ENCODE results near the gene TKFC.

The TKFC gene

DNA sequence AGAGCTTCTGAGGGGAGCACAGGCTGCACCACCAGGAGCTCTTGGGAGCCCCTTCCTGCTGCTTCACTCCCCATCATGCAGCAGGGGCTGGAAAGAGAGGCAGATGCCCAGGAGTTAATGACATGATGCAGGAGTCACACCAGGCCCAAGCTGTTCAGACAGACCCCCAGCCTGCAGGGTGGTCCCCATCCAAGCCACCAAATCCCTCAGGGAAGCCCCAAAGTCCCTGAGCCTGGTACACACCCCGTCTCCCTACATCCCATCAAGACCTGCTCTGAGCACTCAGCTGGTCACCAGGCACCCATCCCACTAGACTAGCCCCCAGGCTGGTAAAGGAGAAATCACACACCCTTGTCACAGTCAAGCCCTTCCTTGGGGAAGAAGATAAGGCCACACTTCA, 17.3 kb downstream of the TKFC start:
- CTCF ChIA-PET, result interaction anchor here (27.5 kb wide), 1 partner anchor 14 kb away, joined by 352 read pairs; the partner anchor contains the start of genes DDB1 and TKFC
- DNase-seq (ENCODE audit: low read depth, low spot score), result no peak
- H3K4me3 ChIP-seq (ENCODE audit: low read depth, low read length), result no peak overlapping the region
- TF ChIP-seq, protein P1, sequence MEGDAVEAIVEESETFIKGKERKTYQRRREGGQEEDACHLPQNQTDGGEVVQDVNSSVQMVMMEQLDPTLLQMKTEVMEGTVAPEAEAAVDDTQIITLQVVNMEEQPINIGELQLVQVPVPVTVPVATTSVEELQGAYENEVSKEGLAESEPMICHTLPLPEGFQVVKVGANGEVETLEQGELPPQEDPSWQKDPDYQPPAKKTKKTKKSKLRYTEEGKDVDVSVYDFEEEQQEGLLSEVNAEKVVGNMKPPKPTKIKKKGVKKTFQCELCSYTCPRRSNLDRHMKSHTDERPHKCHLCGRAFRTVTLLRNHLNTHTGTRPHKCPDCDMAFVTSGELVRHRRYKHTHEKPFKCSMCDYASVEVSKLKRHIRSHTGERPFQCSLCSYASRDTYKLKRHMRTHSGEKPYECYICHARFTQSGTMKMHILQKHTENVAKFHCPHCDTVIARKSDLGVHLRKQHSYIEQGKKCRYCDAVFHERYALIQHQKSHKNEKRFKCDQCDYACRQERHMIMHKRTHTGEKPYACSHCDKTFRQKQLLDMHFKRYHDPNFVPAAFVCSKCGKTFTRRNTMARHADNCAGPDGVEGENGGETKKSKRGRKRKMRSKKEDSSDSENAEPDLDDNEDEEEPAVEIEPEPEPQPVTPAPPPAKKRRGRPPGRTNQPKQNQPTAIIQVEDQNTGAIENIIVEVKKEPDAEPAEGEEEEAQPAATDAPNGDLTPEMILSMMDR (IDR thresholded peaks at IDR 0.05; ENCODE audit: insufficient read depth, low read length, missing control alignments), result no peak
- POLR2A ChIA-PET, result interaction anchor here (0.7 to 4.5 kb wide), 2 partner anchors 11 to 28 kb away, joined by 3 to 33 read pairs; partner anchors contain the start of genes CYB561A3 and TMEM138

DNA sequence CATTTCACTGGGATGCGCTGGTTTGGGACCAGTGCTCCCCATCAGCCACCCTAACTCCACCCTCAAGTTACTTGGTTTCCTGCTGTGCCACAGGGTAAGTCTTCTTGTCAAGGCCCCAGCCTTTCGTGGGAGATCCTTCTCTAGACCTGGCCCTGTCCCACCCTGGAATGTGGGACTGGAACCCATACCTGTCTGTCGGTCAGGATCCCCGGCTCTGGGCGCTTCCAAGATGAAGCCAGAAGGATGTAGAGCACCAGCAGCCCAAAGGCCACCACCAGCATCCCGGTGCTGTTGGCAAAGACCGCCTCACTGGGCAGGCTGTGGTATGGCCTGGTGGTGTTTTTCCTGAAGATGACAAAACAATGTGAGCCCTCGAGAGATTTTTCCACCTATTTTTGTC, 17.8 kb downstream of the TKFC start:
- DNase-seq (ENCODE audit: low read depth, low spot score), result no peak
- no peak overlapping the region for H3K4me3 ChIP-seq (ENCODE audit: low read depth, low read length)
- POLR2A ChIA-PET, result interaction anchor here (4.5 kb wide), 1 partner anchor 11 kb away, joined by 33 read pairs; the partner anchor contains the start of genes CYB561A3 and TMEM138
- TF ChIP-seq, protein P1 (IDR thresholded peaks at IDR 0.05; ENCODE audit: insufficient read depth, low read length, missing control alignments), result no peak
- CTCF ChIA-PET, result interaction anchor here (1.2 to 27.5 kb wide), 2 partner anchors 10 to 14 kb away, joined by 5 to 352 read pairs; partner anchors contain the start of genes CYB561A3, DDB1 and TKFC

DNA sequence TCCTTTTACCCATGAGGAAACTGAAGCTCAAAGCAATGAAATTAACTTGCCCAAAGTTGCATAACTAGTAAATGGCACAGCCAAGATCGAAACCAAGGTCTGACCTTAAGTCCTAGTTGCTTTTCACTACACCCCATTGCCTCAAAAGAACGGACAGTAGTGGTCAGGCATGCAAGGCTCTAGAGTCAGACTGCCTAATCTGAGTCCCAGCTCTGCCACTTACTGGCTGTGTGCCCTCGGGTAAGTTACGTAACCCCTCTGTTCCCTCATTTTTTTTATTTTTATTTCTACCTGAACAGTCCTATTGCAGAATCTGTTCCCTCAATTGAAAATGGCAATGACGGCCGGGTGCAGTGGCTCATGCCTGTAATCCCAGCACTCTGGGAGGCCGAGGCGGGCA, 19.0 kb downstream of the TKFC start:
- no peak for DNase-seq (ENCODE audit: low read depth, low spot score)
- H3K4me3 ChIP-seq (ENCODE audit: low read depth, low read length), result no peak overlapping the region
- TF ChIP-seq, protein P1 (IDR thresholded peaks at IDR 0.05; ENCODE audit: insufficient read depth, low read length, missing control alignments), result no peak
- CTCF ChIA-PET, result interaction anchor here (0.9 to 27.5 kb wide), 4 partner anchors 9 to 94 kb away, joined by 3 to 352 read pairs (median 4); partner anchors contain the start of genes CYB561A3, DDB1 and TKFC
- POLR2A ChIA-PET, result no interaction called here

DNA sequence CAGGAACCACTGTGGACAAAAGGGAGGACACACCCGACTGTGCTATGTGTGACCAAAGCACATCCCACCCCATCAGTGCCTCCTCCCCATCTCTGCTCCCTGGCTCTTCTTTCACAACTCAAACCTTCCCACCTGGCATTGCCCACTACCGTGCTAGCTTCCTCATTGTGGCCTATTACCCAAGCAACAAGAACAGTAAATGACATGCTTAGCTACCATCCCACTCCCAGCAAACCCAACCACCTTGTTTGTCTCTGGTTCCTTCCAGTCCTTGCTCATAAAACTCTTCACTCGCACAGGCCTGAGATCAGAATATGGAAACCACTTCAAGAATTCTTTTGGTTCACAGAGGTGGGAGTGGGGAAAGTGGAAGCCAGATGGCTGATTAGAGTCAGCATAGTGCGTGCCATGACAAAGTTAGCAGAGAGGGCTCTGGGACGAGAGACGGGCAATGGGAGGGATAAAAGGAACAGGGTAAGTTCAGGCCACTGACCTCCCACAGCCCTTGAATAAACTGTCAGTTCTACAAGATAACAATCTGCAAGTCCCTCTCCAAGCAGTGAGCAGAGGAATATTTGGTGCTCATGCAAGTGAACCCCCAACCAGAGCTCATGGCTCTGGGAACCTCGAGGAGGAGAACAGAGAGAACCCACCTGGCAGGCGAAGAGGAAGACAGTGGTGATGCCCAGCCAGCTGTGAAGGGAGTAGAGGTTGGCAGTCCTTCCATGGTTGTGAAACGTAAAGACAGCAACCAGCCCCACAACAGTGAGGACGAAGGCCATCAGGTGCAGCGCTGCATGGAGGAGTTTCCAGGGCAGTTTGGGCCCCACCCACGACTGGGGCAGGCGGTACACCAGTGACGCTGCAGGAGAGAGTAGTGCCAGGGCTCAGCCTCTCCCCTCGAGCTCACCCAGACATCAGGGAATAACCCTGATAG, 20.4 kb downstream of the TKFC start:
- TF ChIP-seq, protein P1 (IDR thresholded peaks at IDR 0.05; ENCODE audit: insufficient read depth, low read length, missing control alignments), result no peak
- no peak for DNase-seq (ENCODE audit: low read depth, low spot score)
- H3K4me3 ChIP-seq (ENCODE audit: low read depth, low read length), result no peak overlapping the region
- CTCF ChIA-PET, result interaction anchor here (1.3 to 27.5 kb wide), 3 partner anchors 8 to 30 kb away, joined by 3 to 352 read pairs (median 239); partner anchors contain the start of genes DDB1 and TKFC
- POLR2A ChIA-PET, result no interaction called here

DNA sequence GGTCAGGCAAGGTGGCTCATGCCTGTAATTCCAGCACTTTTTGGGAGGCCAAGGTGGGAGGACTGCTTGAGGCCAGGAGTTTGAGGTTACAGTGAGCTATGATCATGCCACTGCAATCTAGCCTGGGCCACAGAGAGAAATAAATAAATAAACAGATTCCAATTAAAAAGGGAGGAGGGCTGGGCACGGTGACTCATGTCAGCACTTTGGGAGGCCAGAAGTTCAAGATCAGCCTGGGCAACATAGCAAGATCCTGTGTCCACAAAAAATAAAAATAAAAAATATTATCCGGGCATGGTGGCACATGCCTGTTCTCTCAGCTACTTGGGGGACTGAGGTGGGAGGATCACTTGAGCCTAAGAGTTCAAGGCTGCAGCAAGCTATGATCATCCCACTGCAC, 21.2 kb downstream of the TKFC start:
- ChIA-PET CTCF (interaction anchor here (20.8 to 27.5 kb wide), 2 partner anchors 18 to 30 kb away, joined by 239 to 352 read pairs; partner anchors contain the start of genes DDB1 and TKFC), POLR2A (no interaction called here)
- no peak for DNase-seq (ENCODE audit: low read depth, low spot score)
- no peak overlapping the region for H3K4me3 ChIP-seq (ENCODE audit: low read depth, low read length)
- TF ChIP-seq, protein P1 (IDR thresholded peaks at IDR 0.05; ENCODE audit: insufficient read depth, low read length, missing control alignments), result no peak

DNA sequence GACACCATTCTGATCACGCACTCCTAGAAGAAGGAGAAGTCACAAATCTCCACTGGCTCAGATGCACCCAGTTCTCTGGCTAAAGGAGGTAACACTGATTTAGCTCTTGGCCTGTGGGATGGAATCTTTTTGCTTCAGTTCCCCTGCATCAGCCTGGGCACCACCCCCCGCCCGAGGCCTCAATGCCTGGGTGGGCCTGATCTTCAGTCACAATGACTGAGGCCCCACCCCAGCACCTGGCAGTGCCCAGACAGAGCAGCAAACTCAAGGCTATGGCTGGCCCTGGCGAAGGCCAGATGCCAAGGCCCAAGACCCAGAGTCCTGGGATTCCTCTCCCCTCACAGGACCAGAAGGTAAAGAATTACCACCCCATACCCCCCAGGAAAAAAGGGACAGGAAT, 23.7 kb downstream of the TKFC start:
- CTCF ChIA-PET, result interaction anchor here (20.8 to 27.5 kb wide), 2 partner anchors 20 to 27 kb away, joined by 239 to 352 read pairs; partner anchors contain the start of genes DDB1 and TKFC
- TF ChIP-seq, protein P1 (IDR thresholded peaks at IDR 0.05; ENCODE audit: insufficient read depth, low read length, missing control alignments), result no peak
- no peak for DNase-seq (ENCODE audit: low read depth, low spot score)
- no peak overlapping the region for H3K4me3 ChIP-seq (ENCODE audit: low read depth, low read length)
- POLR2A ChIA-PET, result interaction anchor here (1.1 kb wide), 1 partner anchor 14 kb away, joined by 3 read pairs; no protein-coding TSS in a partner anchor
